WTC11 (cell line): Measurements from ENCODE around the gene KIF20B. TPM values are rescaled to one million over a fixed set of nuclear protein-coding genes. Genes with fewer than 3 reads are reported as not detected.

ENCODE experiments used
- ATAC-seq: fragments of 200-7000 bp; cut with Tn5 transposase; 2 replicates; pipeline ENCODE4 v1.10.0; 2021; ENCODE audit warnings: mild to moderate bottlenecking, moderate library complexity
- CTCF ChIA-PET: fragments of 300-600 bp; sonication (Branson Sonifier 250); formaldehyde crosslinking; loops from one replicate; lab custom pipeline; 2021; ENCODE audit warnings: antibody characterized with exemption; lab: Charles Lee
- POLR2A ChIA-PET: fragments of 350-600 bp; sonication (Branson Sonifier 250); formaldehyde crosslinking; loops from one replicate; lab custom pipeline; 2021; ENCODE audit warnings: antibody characterized with exemption; lab: Charles Lee
- DNase-seq: peaks from one replicate; pipeline ENCODE4 v3.0.0; 2021; ENCODE audit warnings: low spot score
- H3K27ac Mint-ChIP-seq: 2 replicates; pipeline ENCODE4 v1.8.0; 2021; ENCODE audit warnings: mixed read lengths
- H3K27me3 Mint-ChIP-seq: 2 replicates; pipeline ENCODE4 v1.8.0; 2021; ENCODE audit warnings: low read depth, mild to moderate bottlenecking, moderate library complexity, mixed read lengths
- H3K36me3 Mint-ChIP-seq: 2 replicates; pipeline ENCODE4 v1.8.0; 2021; ENCODE audit warnings: mixed read lengths
- H3K4me1 Mint-ChIP-seq: 2 replicates; pipeline ENCODE4 v1.8.0; 2022; ENCODE audit warnings: mixed read lengths
- H3K4me3 Mint-ChIP-seq: 2 replicates; pipeline ENCODE4 v1.8.0; 2021; ENCODE audit warnings: mild to moderate bottlenecking, moderate library complexity, mixed read lengths
- H3K9me3 Mint-ChIP-seq: 2 replicates; pipeline ENCODE4 v1.8.0; 2021; ENCODE audit warnings: mixed read lengths
- ATF2 ChIP-seq: sonication (generic); formaldehyde crosslinking; IDR thresholded peaks from 2 replicates; pipeline ENCODE4 v1.8.1; 2022; ENCODE audit warnings: low read depth, missing genetic modification reagents, borderline replicate concordance
- ATF6 ChIP-seq: sonication (generic); formaldehyde crosslinking; IDR thresholded peaks from 2 replicates; pipeline ENCODE4 v1.8.1; 2023; ENCODE audit warnings: mild to moderate bottlenecking, missing genetic modification reagents
- KAT7 ChIP-seq: sonication (generic); formaldehyde crosslinking; IDR thresholded peaks from 2 replicates; pipeline ENCODE4 v1.8.1; 2023; ENCODE audit warnings: missing genetic modification reagents, mild to moderate bottlenecking, borderline replicate concordance
- NR1H2 ChIP-seq: sonication (generic); formaldehyde crosslinking; IDR thresholded peaks from 2 replicates; pipeline ENCODE4 v1.9.0; 2021; ENCODE audit warnings: mild to moderate bottlenecking, moderate library complexity, missing genetic modification reagents
- PREB ChIP-seq: sonication (generic); formaldehyde crosslinking; IDR thresholded peaks from 2 replicates; pipeline ENCODE4 v1.8.1; 2022; ENCODE audit warnings: mild to moderate bottlenecking, missing genetic modification reagents, moderate library complexity, borderline replicate concordance
- RELA ChIP-seq: sonication (generic); formaldehyde crosslinking; IDR thresholded peaks from 2 replicates; pipeline ENCODE4 v1.8.1; 2022; ENCODE audit warnings: missing genetic modification reagents, mild to moderate bottlenecking, borderline replicate concordance
- RORB ChIP-seq: fragments of 250-450 bp; sonication (Bioruptor Pico); IDR thresholded peaks from 2 replicates; pipeline ENCODE4 v1.9.0; 2021; ENCODE audit warnings: mild to moderate bottlenecking
- SMAD4 ChIP-seq: sonication (generic); formaldehyde crosslinking; IDR thresholded peaks from 2 replicates; pipeline ENCODE4 v1.8.0; 2022; ENCODE audit warnings: mild to moderate bottlenecking, missing genetic modification reagents
- SP1 ChIP-seq: sonication (generic); formaldehyde crosslinking; conservative IDR thresholded peaks from 2 replicates; pipeline ENCODE4 v1.8.1; 2022; ENCODE audit warnings: missing genetic modification reagents
- ZNF121 ChIP-seq: sonication (generic); formaldehyde crosslinking; IDR thresholded peaks from 2 replicates; pipeline ENCODE4 v1.8.0; 2023; ENCODE audit warnings: missing genetic modification reagents
- ZNF219 ChIP-seq: sonication (generic); formaldehyde crosslinking; IDR thresholded peaks from 2 replicates; pipeline ENCODE4 v1.8.0; 2023; ENCODE audit warnings: missing genetic modification reagents, mild to moderate bottlenecking, borderline replicate concordance
- ZNF425 ChIP-seq: fragments of 250-450 bp; sonication (Bioruptor Pico); conservative IDR thresholded peaks from 2 replicates; pipeline ENCODE4 v1.9.0; 2021; ENCODE audit warnings: mild to moderate bottlenecking
- total RNA-seq: library from RNA; stranded (reverse); gene quantifications from 3 replicates; pipeline ENCODE4 v1.2.3, GENCODE V29; 2021
- TF ChIP-seq, protein P1 (sequence below): sonication (generic); formaldehyde crosslinking; IDR thresholded peaks from 2 replicates; pipeline ENCODE4 v1.8.0; 2022; ENCODE audit warnings: missing genetic modification reagents
- TF ChIP-seq, protein P2 (sequence below): fragments of 250-450 bp; sonication (Bioruptor Pico); IDR thresholded peaks from 2 replicates; pipeline ENCODE4 v2.1.2; 2022; ENCODE audit warnings: mild to moderate bottlenecking, moderate library complexity
- TF ChIP-seq, protein P3 (sequence below): fragments of 250-450 bp; sonication (Bioruptor Pico); IDR thresholded peaks from 2 replicates; pipeline ENCODE4 v1.9.0; 2021; ENCODE audit warnings: moderate library complexity, mild to moderate bottlenecking, inconsistent platforms, borderline replicate concordance
- TF ChIP-seq, protein P4 (sequence below): sonication (generic); formaldehyde crosslinking; IDR thresholded peaks from 2 replicates; pipeline ENCODE4 v1.8.0; 2022; ENCODE audit warnings: mild to moderate bottlenecking, missing genetic modification reagents

Gene KIF20B
- total RNA-seq, 1 experiment from 2014 or later: 70.2 TPM

- TF ChIP-seq, protein P1, sequence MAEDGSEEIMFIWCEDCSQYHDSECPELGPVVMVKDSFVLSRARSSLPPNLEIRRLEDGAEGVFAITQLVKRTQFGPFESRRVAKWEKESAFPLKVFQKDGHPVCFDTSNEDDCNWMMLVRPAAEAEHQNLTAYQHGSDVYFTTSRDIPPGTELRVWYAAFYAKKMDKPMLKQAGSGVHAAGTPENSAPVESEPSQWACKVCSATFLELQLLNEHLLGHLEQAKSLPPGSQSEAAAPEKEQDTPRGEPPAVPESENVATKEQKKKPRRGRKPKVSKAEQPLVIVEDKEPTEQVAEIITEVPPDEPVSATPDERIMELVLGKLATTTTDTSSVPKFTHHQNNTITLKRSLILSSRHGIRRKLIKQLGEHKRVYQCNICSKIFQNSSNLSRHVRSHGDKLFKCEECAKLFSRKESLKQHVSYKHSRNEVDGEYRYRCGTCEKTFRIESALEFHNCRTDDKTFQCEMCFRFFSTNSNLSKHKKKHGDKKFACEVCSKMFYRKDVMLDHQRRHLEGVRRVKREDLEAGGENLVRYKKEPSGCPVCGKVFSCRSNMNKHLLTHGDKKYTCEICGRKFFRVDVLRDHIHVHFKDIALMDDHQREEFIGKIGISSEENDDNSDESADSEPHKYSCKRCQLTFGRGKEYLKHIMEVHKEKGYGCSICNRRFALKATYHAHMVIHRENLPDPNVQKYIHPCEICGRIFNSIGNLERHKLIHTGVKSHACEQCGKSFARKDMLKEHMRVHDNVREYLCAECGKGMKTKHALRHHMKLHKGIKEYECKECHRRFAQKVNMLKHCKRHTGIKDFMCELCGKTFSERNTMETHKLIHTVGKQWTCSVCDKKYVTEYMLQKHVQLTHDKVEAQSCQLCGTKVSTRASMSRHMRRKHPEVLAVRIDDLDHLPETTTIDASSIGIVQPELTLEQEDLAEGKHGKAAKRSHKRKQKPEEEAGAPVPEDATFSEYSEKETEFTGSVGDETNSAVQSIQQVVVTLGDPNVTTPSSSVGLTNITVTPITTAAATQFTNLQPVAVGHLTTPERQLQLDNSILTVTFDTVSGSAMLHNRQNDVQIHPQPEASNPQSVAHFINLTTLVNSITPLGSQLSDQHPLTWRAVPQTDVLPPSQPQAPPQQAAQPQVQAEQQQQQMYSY (CRISPR knock-in tag): no peak
- TF ChIP-seq SMAD4 (CRISPR knock-in tag) (no peak), RELA (no peak), ZNF219 (CRISPR knock-in tag) (no peak), KAT7 (CRISPR knock-in tag) (no peak)
- TF ChIP-seq, protein P2, sequence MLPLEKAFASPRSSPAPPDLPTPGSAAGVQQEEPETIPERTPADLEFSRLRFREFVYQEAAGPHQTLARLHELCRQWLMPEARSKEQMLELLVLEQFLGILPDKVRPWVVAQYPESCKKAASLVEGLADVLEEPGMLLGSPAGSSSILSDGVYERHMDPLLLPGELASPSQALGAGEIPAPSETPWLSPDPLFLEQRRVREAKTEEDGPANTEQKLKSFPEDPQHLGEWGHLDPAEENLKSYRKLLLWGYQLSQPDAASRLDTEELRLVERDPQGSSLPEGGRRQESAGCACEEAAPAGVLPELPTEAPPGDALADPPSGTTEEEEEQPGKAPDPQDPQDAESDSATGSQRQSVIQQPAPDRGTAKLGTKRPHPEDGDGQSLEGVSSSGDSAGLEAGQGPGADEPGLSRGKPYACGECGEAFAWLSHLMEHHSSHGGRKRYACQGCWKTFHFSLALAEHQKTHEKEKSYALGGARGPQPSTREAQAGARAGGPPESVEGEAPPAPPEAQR (CRISPR knock-in tag): no peak
Measured at GRCh38 chr10:89705466-89705865, 4.1 kb downstream of the KIF20B start (continued).

DNA sequence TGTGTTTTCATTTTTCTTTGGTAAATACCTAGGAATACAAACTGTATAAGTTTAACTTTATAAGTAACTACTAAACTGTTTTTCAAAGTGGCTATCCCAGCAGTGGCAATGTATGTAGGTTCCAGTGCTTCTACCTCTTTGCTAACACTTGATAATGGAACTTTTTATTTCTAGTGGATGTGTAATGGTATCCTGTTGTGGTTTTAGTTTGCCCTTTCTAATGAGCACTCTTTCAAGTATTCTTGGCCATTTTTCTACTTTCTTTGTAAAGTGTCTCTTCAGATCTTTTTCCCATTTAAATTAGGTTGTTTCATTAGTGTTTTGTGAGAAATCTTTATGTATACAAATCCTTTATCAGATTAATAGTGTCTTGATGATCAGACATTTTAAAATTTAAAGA is 4.6 kb downstream of the KIF20B start:
- CTCF ChIA-PET: no interaction called here
- POLR2A ChIA-PET: no interaction called here
- no peak for DNase-seq

More for the DNA sequence above, 4.6 kb downstream of the KIF20B start:
- Mint-ChIP-seq H3K27me3 (no peaks in the 10 kb centered on the region), H3K4me1 (peaks cover 34% of the 10 kb centered on the region), H3K4me3 (no peak overlapping the region), H3K27ac (no peak overlapping the region; the same call in 1 of the 2 replicates), H3K9me3 (no peaks in the 10 kb centered on the region), H3K36me3 (peaks cover 10% of the 10 kb centered on the region)
- TF ChIP-seq RORB (CRISPR knock-in tag) (no peak), ZNF121 (CRISPR knock-in tag) (no peak), ATF6 (CRISPR knock-in tag) (no peak), NR1H2 (CRISPR knock-in tag) (no peak), PREB (no peak), ATF2 (CRISPR knock-in tag) (no peak), ZNF425 (CRISPR knock-in tag) (no peak), SP1 (no peak)
- TF ChIP-seq, protein P3, sequence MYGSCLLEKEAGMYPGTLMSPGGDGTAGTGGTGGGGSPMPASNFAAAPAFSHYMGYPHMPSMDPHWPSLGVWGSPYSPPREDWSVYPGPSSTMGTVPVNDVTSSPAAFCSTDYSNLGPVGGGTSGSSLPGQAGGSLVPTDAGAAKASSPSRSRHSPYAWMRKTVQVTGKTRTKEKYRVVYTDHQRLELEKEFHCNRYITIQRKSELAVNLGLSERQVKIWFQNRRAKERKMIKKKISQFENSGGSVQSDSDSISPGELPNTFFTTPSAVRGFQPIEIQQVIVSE (CRISPR knock-in tag): no peak
- TF ChIP-seq, protein P4, sequence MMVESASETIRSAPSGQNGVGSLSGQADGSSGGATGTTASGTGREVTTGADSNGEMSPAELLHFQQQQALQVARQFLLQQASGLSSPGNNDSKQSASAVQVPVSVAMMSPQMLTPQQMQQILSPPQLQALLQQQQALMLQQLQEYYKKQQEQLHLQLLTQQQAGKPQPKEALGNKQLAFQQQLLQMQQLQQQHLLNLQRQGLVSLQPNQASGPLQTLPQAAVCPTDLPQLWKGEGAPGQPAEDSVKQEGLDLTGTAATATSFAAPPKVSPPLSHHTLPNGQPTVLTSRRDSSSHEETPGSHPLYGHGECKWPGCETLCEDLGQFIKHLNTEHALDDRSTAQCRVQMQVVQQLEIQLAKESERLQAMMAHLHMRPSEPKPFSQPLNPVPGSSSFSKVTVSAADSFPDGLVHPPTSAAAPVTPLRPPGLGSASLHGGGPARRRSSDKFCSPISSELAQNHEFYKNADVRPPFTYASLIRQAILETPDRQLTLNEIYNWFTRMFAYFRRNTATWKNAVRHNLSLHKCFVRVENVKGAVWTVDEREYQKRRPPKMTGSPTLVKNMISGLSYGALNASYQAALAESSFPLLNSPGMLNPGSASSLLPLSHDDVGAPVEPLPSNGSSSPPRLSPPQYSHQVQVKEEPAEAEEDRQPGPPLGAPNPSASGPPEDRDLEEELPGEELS: no peak
- no peak for ATAC-seq
